DMS114 treated with DMSO at 0.1 percent for 48 hours (cell line): ENCODE results near the gene SCGB1A1.
"Not testable (repeated sequence)": the region's sequence is repeated elsewhere in the genome, so short reads cannot be mapped to it uniquely, and the experiment has no call there.

ENCODE experiments used
- DNase-seq: peaks from one replicate; lab custom pipeline; 2025; ENCODE audit not compliant: unreplicated experiment; lab: John Stamatoyannopoulos, UW

SCGB1A1 gene

GRCh38 chr11:62449451-62449851 is 30.6 kb downstream of the SCGB1A1 start:
- DNase-seq, result no peak

DNA sequence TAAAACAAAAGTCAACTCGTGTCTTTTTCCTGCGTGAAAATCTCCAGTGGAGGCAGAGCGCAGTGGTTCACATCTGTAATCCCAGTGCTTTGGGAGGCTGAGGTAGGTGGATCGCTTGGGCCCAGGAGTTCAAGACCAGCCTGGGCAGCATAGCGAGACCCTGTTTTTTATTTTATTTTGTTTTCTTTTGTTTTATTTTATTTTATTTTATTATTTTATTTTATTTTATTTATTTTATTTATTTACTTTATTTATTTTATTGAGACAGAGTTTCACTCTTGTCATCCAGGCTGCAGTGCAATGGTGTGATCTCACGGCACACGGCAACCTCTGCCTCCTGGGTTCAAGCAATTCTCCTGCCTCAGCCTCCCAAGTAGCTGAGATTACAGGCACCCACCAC is 31.1 kb downstream of the SCGB1A1 start:
- not testable (repeated sequence) for DNase-seq

- no peak for DNase-seq
Observed at GRCh38 chr11:62450543-62451240, 31.9 kb downstream of the SCGB1A1 start.

- DNase-seq, result no peak
Observed at GRCh38 chr11:62451241-62451621, 32.4 kb downstream of the SCGB1A1 start.

- no peak for DNase-seq
Observed at GRCh38 chr11:62452261-62452660, 33.4 kb downstream of the SCGB1A1 start.

- DNase-seq, result no peak
Observed at GRCh38 chr11:62452839-62453468, 34.1 kb downstream of the SCGB1A1 start.

DNA sequence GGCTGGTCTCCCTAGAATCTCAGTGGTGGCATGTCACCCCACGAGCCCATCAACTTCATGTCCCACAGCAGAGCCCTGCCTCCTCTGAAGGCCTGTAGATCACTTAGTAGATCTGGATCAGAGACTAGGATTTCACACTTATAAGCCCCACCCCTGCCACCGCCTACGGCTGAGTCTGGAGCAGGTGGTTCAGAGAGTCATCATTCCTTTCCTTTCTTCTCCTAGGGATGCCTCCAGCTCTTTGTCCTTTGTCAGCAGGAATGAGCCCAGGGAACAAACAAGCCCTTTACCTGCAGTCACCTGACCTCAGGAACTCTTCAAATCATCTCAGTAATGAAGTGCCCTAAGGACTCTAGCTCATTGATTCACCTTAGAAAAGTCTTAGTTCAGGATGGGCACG is 37.8 kb downstream of the SCGB1A1 start:
- DNase-seq, result no peak

GRCh38 chr11:62457478-62457877 is 38.6 kb downstream of the SCGB1A1 start:
- DNase-seq, result no peak

DNA sequence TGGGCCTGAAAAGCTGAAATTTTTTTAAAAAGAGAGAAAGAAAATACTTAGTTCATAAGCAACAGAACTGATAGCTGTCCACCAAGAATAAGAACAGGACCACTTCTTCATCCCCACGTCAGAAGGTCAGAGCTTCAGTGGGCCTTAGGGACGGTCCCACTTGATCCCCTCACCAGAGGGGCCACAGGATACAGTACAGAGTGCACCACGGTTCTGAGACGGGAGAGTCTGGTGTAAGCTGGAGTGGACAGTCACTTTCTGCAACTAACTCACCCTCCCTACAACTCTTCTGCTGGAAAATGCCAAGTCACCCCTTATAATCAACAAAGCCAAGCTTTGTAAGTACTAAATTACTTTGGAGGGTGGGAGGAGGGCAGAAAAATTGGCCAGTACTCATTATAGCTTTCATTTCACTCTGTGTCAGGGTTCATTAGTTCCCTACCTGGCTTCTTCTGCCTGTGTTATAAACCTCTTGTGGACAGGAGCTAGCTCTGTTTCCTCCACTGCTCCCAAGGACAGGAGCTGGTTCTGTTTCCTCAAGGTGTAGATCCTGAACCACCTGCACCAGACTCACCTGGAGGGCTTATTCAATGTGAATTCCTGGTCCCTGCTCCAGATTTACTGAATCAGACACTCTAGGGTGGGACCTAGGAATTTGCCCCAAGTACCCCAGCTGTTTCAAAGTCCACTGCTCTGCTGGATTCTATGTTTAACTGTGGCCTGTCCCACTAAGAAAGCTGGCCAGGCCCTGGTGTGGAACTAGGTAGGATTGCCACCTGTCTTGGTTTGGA is 39.6 kb downstream of the SCGB1A1 start:
- DNase-seq, result no peak

DNA sequence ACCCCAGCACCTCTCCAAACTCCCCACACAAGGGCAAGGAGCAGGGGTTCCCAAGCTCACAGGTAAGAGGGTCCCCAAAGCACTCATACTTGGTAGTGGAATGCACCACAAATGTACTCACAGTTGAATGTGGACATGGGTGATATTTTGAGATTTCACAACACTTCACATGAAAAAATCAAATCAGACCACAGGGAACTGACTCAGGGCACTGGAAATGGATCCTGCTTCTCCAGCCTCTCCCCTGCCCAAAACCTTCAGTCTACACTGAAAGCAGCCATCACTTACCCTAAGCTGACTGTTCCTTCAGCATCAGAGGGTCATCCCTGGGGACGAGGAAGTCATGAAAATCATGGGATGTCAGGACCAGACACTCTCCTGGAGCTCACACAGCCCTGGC is 40.2 kb downstream of the SCGB1A1 start:
- no peak for DNase-seq

DNA sequence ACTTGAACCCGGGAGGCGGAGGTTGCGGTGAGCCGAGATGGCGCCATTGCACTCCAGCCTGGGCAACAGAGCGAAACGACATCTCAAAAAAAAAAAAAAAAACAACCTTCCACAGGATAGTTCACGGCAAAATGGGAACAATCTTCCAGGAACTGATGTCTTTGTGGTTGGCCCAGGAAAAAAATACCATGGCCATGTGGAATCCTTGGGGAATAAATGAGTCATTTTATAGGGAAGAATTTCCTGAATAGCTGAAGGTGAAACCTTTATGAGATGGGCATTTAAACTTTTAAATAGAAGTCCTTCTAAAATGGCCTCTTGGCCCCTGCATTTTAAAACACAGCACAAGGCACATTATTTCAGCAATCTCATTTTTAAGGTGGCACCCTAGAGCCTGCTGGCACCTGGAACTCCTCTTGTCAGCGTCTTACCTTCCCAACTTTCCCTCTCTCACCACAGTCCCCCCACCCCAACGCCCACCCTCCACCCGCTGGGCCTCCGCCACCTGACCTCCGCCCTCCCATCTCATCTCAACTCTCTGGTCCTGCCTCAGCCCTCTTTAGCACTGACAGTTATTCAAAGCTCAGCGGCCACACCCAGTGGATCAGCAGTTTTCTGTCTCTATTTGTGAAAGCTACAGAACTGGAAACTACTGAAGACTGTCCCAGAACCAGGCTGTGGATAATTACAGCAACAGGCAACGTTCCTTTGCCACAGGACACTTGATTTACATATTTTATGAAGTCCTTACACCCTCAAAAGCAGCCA is 43.1 kb downstream of the SCGB1A1 start:
- DNase-seq, result no peak

GRCh38 chr11:62462508-62462892 is 43.7 kb downstream of the SCGB1A1 start:
- no peak for DNase-seq

- no peak for DNase-seq
Observed at GRCh38 chr11:62463121-62463542, 44.3 kb downstream of the SCGB1A1 start.

DNA sequence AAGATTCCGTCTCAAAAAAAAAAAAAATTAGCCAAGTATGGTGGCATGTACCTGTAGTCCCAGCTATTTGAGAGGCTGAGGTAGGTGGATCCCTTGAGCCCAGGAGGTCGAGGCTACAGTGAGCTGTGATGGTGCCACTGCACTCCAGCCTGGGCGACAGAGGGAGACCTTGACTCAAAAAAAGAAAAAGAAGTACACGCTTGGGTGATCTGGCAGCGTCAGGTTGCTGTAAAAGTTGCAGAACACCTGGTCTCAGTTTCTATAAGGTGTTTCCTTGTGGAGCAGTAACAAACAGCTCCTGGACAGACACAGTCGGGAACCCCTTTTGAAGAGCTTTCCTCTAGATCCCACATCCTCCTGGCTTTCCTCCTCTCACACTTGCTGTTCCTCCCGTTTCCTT is 45.8 kb downstream of the SCGB1A1 start:
- no peak for DNase-seq

- no peak for DNase-seq
Observed at GRCh38 chr11:62466444-62466843, 47.6 kb downstream of the SCGB1A1 start.

GRCh38 chr11:62468577-62468976 is 49.7 kb downstream of the SCGB1A1 start:
- no peak for DNase-seq

- no peak for DNase-seq
Observed at GRCh38 chr11:62471603-62472002, 52.8 kb downstream of the SCGB1A1 start.

GRCh38 chr11:62472063-62472884 is 53.4 kb downstream of the SCGB1A1 start:
- DNase-seq, result no peak
